GM18519 (cell line): ENCODE results near the gene UCN3.
"Not testable (repeated sequence)": the region's sequence is repeated elsewhere in the genome, so short reads cannot be mapped to it uniquely, and the experiment has no call there.

Source experiments
- ATAC-seq: cut with Tn5 transposase; IDR thresholded peaks from one replicate; pipeline ENCODE4 v1.9.1; 2021; ENCODE audit warnings: mild to moderate bottlenecking, moderate library complexity; ENCODE audit not compliant: unreplicated experiment, low FRiP score

The UCN3 gene

DNA sequence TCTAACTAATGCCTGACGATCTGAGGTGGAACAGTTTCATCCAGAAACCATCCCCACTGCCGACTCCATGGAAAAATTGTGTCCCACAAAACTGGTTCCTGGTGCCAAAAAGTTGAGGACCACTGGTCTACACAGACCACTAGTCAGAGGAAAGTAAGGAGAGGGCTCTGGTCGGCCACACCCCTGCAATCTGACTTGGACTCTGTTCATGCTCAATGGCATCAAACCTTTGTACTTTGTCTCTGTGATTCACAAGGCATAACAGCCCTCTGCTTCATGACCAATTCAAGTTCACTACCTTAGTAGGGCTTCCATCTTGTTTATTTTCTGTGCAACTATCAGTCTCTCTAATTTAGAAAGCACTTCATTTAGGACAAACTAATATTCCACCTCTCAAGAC, 38.0 kb downstream of the UCN3 start:
- ATAC-seq, result no peak

GRCh38 chr10:5404208-5405041, 39.7 kb downstream of the UCN3 start, which contains the start of gene TUBAL3:
TUBAL3 (minus strand) TSS chr10:5404828; CDS start chr10:5404792, 36 bp downstream.
- ATAC-seq, result no peak

DNA sequence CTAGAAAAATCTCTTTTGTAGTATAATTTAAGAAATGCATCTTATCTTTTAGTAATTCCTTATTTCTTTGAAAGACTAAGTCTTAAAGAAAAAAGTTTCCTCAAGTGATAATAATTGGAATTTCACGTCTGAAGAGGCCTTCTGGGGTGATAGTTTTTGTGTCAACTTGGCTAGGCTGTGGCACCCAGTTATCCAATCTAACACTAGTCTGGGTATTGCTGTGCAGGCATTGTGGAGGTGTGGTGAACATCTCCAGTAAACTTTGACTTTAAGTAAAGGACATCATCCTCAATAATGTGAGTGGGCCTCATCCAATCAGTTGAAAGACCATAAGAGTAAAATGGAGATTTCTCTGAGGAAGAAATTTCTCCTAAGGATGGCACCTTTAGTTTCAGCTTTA, 42.2 kb downstream of the UCN3 start:
- ATAC-seq, result no peak

- not testable (repeated sequence) for ATAC-seq
These were observed 46.0 kb downstream of the UCN3 start for GRCh38 chr10:5410787-5411186.

DNA sequence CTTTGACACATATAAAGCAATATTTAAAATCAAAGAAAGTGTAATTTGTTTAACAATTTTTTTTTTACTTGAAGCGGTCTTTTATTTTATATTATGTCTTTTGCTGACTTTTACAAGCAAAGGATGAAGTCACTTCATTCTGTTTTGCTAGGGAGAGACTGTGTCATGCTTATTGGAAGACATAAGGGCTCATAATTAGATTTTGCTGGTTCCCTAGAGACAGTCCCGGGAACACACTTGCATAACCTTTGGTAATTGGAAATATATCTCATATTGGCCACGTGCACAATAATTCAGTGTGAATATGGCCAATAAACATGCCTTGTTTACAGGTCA, 47.1 kb downstream of the UCN3 start:
- ATAC-seq, result no peak

GRCh38 chr10:5412277-5412941, 47.6 kb downstream of the UCN3 start, which contains the start of gene NET1:
NET1 (plus strand) TSS chr10:5412557; CDS start chr10:5412693, 136 bp downstream.
- ATAC-seq, result peak; percentile 98

GRCh38 chr10:5413012-5413938, 48.5 kb downstream of the UCN3 start:
- ATAC-seq, result no peak

DNA sequence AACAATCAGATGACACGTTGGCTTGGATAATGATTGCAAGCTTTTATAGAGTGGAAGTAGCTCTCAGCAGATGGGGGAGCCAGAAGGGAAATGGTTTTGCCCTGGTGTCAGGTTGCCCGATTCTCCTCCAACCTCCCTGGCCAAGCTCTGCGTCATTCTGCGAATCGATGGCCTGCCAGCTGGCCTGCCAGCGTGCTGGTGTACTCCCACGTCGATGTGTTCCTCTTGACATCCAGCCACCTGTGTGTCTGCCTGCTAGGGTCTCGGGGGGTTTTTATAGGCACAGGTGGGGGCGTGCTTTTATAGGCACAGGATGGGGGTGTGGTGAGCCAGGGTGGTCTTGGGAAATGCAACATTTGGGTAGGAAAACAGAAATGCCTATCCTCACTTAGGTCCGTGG, 52.2 kb downstream of the UCN3 start:
- no peak for ATAC-seq

- no peak for ATAC-seq
These were observed 53.8 kb downstream of the UCN3 start for GRCh38 chr10:5418584-5418983.

GRCh38 chr10:5419466-5420094, 54.8 kb downstream of the UCN3 start:
- ATAC-seq, result no peak

GRCh38 chr10:5423771-5424170, 59.0 kb downstream of the UCN3 start:
- ATAC-seq, result no peak
